HG02981 (cell line): Measurements from ENCODE around the gene TMPRSS11D.

Experiments used
- ATAC-seq: cut with Tn5 transposase; IDR thresholded peaks from one replicate; pipeline ENCODE4 v1.9.1; 2021; ENCODE audit warnings: mild to moderate bottlenecking, moderate library complexity; ENCODE audit not compliant: unreplicated experiment

Gene TMPRSS11D

DNA sequence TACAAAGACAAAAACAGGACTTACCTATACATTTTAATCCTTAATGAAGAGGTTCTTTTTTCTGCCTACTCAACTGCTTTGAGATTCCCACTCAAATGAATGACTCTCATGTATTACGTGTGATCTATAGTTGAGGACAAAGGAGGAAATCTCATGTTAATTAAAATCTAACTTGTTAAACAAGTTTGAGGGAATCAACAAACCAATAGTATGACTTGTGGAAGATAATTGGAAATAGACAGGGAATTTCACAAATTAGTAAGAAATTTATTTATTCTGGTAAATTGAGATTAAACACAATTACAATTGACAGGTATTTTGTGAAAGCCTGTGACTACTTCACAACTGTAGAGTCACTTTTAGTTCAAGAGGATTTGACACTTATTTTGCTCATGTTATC is at the start of gene TMPRSS11D:
TSS of gene TMPRSS11D (minus strand) at position 101 of the 400 bp plus-strand sequence. CDS start at position 32, 69 bp downstream.
- no peak for ATAC-seq

GRCh38 chr4:67933038-67933437 is 49.2 kb upstream of the TMPRSS11D start:
- no peak for ATAC-seq

GRCh38 chr4:67931256-67931655 is 47.5 kb upstream of the TMPRSS11D start:
- no peak for ATAC-seq

GRCh38 chr4:67929426-67929825 is 45.6 kb upstream of the TMPRSS11D start:
- no peak for ATAC-seq

- ATAC-seq: no peak
Measured at GRCh38 chr4:67928546-67928945, 44.7 kb upstream of the TMPRSS11D start.

DNA sequence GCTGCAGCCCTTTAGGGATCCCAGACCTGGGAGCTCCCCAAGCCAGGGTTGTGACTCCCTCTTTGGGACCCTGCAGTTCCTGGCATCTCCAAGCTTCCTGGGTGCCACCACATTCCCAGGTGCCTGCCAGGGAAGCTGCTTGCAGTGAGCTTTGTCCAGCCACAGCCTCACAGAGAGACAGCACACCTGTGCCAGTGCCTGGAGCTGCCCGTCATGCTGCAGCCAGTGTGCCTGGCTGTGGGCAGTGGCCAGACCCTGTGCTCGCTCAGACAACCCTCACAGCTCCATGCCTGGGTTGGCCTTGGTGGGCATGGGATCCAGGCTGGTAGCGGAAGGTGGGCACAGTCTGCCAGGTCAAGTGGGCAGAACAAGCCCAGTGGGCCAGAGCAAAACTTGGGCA is 43.4 kb upstream of the TMPRSS11D start:
- no peak for ATAC-seq

DNA sequence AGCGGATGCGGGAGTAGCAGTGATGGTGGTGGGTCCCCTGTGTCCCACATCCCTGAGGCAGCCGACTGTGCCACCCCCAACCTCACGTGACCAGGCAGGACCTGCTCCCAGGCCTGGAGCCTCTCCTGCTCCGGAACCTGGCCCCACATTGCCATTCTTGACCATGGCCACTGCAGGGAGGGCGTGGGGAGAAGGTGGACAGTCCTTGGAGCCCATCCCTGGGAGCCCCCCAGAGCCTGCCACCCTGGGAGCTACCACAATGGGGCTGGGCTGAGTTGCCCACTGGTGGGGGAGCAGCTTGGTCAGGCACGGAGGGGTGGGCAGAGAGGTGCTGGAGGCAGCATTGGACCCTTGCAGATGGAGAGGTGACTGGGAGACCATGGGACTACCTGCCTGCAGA is 42.7 kb upstream of the TMPRSS11D start:
- no peak for ATAC-seq

- no peak for ATAC-seq
Measured at GRCh38 chr4:67922697-67923096, 38.9 kb upstream of the TMPRSS11D start.

DNA sequence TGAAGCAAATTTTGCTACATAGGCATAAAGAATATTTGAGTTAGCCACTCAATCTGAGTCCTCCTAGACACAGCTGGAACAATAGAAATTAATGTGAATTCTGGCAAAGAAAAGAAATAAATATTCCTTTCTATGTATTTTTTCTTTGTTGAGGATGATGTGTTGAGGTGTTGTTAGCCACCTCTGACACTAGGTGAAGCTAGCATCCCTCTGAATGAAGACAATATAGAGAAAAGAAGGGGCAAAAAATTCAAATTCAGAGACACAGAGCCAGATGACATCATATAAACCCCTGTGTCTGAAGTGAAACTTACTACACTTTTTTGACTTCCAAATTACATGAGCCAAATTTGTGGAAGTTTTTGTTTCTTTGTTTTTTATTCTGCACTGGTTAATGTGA is 34.6 kb upstream of the TMPRSS11D start:
- no peak for ATAC-seq

DNA sequence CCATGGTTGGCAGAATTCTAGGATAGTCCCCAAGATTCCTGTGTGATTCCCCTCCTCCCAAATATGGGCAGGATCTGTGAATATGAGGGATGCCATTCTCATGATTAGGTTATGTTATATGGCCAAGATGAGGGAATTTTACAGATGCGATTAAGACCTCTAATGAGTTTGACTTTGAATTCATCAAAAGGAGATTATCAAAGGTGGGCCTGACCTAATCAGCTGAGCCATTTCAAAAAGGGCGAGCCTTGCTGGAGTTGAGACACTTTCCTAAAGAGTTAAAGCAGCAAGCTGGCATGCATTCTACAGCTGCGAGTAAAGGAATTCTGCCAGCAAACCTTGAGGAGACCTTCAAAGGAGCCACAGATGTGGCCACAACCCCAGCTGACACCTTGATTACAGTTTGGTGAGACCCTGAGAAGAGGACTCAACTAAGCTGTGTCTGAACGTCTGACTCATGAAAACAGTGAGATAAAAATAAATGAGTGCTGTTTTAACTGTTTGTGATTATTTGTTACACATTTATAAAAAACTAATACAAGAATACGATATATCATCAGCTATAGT is 31.7 kb upstream of the TMPRSS11D start:
- no peak for ATAC-seq

GRCh38 chr4:67912080-67912479 is 28.3 kb upstream of the TMPRSS11D start:
- no peak for ATAC-seq

GRCh38 chr4:67911638-67912037 is 27.8 kb upstream of the TMPRSS11D start:
- no peak for ATAC-seq

DNA sequence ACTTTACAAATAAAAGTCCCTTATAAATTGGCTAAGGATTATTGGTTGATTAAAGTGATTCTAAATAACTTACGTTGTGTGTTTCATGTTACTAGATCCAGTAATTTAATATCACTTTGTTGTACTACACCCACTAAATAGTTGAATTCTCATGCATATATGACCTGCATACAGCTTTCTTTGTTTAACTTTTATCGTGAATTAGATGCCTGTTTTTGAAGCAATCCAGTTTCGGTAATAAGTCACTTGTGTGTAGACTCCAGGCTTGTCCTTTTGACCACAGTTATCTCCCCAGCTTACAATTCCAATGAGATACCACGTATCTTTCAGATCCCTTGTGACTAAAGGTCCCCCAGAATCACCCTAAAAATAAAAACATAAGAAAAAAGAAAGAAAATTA is 27.3 kb upstream of the TMPRSS11D start:
- no peak for ATAC-seq

DNA sequence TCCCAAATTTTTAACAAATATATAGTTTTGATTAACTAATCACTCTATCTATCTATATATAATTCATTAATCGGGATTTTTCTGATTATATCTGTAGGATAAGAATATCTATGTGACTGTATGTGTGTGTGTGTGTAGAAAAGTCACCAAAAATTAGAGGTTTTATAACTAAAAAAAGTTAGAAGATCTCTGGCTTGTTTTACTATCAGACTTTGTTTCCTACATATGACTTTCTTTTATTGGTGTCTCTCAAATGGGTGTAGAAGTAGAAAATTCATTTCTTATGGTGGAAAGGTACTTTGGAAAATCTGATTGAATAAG is 26.7 kb upstream of the TMPRSS11D start:
- ATAC-seq: no peak

DNA sequence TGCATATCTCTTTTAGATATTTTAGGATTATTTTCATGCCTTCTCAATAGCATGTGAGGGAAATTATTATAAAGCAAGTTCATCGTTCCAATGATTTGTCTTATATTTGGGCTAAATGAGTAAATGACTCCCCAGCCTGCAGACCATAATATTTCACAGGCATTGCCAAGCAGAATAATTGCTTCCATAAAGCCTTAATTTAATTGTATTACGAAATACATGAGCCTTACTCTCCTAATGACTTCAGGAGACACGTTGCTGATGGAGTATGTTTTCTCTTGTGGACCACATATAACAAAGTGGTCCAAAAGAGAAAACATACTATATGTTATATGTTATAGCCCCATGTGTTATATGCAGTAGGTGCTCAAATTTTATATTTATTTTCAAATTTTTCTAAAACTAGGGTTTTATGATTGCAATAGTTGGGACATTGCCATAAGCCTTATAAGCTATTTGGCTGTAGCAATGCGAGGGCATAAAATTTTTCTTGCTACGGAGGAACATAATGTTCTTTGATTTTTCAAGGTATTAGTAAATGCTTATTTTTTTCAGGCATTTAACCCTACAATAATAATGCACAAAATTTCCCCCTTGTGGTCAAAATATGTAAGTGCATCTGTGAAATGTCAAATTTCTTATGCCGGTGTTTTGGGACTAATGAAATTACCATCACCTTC is 26.2 kb upstream of the TMPRSS11D start:
- no peak for ATAC-seq

DNA sequence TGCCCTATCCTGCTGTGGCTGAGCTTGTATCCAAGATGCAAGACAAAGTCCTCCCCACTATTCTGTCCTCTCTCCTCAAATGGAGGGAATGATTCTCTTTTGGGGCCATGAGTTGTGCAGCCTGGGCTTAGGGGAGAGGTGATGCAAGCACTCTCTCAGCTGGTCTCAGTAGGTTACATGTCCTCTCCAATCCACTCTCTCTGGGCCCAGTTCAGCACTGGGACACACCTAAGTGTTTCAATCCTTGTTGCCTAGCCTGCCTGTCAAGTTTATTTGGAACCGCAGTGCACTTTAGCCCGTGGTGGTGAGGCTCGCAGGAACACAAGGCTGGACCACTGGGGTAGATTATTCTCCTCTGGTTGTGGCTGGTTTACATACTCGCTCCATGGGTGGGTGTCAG is 23.8 kb upstream of the TMPRSS11D start:
- no peak for ATAC-seq

- ATAC-seq: no peak
Measured at GRCh38 chr4:67899096-67899495, 15.3 kb upstream of the TMPRSS11D start.

DNA sequence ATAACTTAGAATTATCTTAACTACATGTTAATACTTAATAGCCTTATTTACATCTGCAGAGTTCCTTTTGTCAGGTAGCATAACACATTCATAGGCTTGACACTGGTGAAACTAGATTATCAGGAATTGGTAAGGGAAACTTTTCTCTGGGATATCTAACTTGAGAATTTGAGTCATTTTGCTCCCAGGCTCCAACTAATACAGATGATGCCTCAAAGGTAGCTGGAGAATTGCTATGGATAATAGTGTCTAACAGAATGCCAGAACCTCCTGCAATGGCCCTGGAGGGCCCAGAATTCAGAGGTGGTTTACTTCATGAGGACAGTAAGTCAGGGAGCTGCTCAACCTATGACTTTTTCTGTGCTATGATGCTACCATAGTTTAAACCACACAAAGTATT is 13.9 kb upstream of the TMPRSS11D start:
- ATAC-seq: no peak

- ATAC-seq: no peak
Measured at GRCh38 chr4:67896421-67897065, 12.7 kb upstream of the TMPRSS11D start.

DNA sequence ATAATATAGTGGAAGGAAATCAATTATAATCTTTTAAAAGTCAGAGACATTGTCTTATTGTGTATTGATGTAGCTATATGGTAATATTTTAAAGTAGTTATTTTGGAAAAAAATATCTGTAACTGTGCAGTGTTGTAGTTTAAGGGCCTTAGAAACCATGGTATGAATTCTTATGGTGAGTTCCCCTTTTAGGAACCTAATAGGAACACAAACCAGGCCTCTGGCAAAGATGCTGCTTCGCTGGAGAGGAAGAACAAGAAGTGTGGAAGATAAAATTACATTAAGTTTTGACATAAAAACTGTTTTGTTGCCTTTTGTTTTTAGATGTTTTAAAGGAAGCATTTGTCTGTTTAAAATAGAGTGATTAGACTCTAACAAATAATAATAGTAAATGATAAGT is 10.9 kb upstream of the TMPRSS11D start:
- no peak for ATAC-seq

DNA sequence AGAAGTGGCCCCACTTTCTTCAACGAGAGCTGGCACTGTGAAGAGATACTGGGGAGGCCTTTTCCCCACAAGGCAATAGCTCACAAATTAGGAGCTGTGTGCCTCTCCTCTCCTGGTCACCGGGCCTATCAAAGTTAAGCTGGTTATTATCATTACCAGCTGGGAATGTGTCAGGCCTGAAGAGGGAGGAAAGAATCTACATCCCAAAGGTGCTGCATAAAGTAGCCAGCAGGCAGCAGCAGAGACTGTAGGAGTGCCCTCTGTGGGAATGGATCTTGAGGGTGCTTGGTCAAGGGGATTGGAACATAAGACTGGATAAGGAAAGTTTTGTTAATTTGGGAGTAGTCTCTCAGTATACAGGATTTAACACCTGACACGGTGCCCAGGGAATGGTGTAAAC is 9.1 kb upstream of the TMPRSS11D start:
- no peak for ATAC-seq

GRCh38 chr4:67892253-67892652 is 8.5 kb upstream of the TMPRSS11D start:
- no peak for ATAC-seq

GRCh38 chr4:67891645-67892044 is 7.8 kb upstream of the TMPRSS11D start:
- no peak for ATAC-seq
